PC-9 (cell line): ENCODE measurements around the gene AKT1. TPM values are rescaled to one million over a fixed set of nuclear protein-coding genes. Genes with fewer than 3 reads are reported as not detected.

Experiments
- BruUV-seq: library from RNA; stranded (reverse); fragments of 400-500 nt; replicated peaks from 2 replicates; lab custom pipeline; 2021; lab: Mats Ljungman, UMichigan
- CTCF ChIA-PET: fragments of 300-600 bp; sonication (Branson Sonifier 250); formaldehyde crosslinking; loops from one replicate; lab custom pipeline; 2022; ENCODE audit warnings: antibody characterized with exemption; lab: Charles Lee
- POLR2A ChIA-PET: fragments of 300-600 bp; sonication (Branson Sonifier 250); formaldehyde crosslinking; loops from one replicate; lab custom pipeline; 2022; ENCODE audit warnings: antibody characterized with exemption; ENCODE audit not compliant: unreplicated experiment; lab: Charles Lee
- DNase-seq, 2 experiments: peaks; one replicate each; pipeline versions ENCODE4 v3.0.0 to v3.0.0-alpha.2; 2015 to 2022; ENCODE audit warnings: mixed read lengths in 1 of 2
- H2AFZ ChIP-seq: fragments of 200-600 bp; sonication (generic); 2 replicates; pipeline ENCODE4 v1.8.1; 2017; ENCODE audit warnings: antibody characterized with exemption
- H3F3A ChIP-seq: fragments of 200-600 bp; sonication (generic); 2 replicates; pipeline ENCODE4 v1.8.1; 2017; ENCODE audit warnings: antibody characterized with exemption, mild to moderate bottlenecking, low read depth; ENCODE audit not compliant: insufficient read depth
- H3K27ac ChIP-seq: fragments of 200-600 bp; sonication (generic); 2 replicates; pipeline ENCODE4 v1.6.1; 2016; ENCODE audit warnings: mixed run types
- H3K27me3 ChIP-seq: fragments of 200-600 bp; sonication (generic); 2 replicates; pipeline ENCODE4 v1.6.1; 2016; ENCODE audit warnings: low read depth, mixed run types; ENCODE audit not compliant: insufficient read depth
- H3K36me3 ChIP-seq: fragments of 200-600 bp; sonication (generic); 2 replicates; pipeline ENCODE4 v1.6.1; 2016; ENCODE audit warnings: low read depth, mixed run types
- H3K4me1 ChIP-seq: fragments of 200-600 bp; sonication (generic); replicated peaks from 2 replicates; pipeline ENCODE4 v1.6.1; 2016; ENCODE audit warnings: mixed run types; ENCODE audit not compliant: insufficient read depth
- H3K4me2 ChIP-seq: fragments of 200-600 bp; sonication (generic); 2 replicates; pipeline ENCODE4 v1.6.1; 2017; ENCODE audit warnings: mixed run types
- H3K4me3 ChIP-seq: fragments of 200-600 bp; sonication (generic); 2 replicates; pipeline ENCODE4 v1.6.1; 2016; ENCODE audit warnings: mixed run types
- H3K79me2 ChIP-seq: fragments of 200-600 bp; sonication (generic); 2 replicates; pipeline ENCODE4 v1.6.1; 2017; ENCODE audit warnings: low read depth, mixed run types
- H3K9me2 ChIP-seq: fragments of 200-600 bp; sonication (generic); 2 replicates; pipeline ENCODE4 v1.8.1; 2017; ENCODE audit warnings: mild to moderate bottlenecking; ENCODE audit not compliant: insufficient read depth
- H3K9me3 ChIP-seq: fragments of 200-600 bp; sonication (generic); 2 replicates; pipeline ENCODE4 v1.8.1; 2016; ENCODE audit warnings: low read depth; ENCODE audit not compliant: insufficient read depth
- H4K20me1 ChIP-seq: fragments of 200-600 bp; sonication (generic); 2 replicates; pipeline ENCODE4 v1.8.1; 2017; ENCODE audit not compliant: insufficient read depth
- EZH2 ChIP-seq: fragments of 200-600 bp; sonication (generic); IDR thresholded peaks from 2 replicates; pipeline ENCODE4 v1.8.0; 2017; ENCODE audit warnings: antibody characterized with exemption, low read depth
- intact Hi-C: fragments of 100-400 bp; cut with micrococcal nuclease; formaldehyde crosslinking; loops from one replicate; pipeline ENCODE4 v1.10.0; 2022; ENCODE audit not compliant: unreplicated experiment
- total RNA-seq: library from RNA; stranded (reverse); gene quantifications from 2 replicates; pipeline ENCODE4 v1.2.3, GENCODE V29; 2021
- TF ChIP-seq, protein P1 (sequence below): fragments of 200-600 bp; sonication (generic); conservative IDR thresholded peaks from 2 replicates; pipeline ENCODE4 v1.6.1; 2017; ENCODE audit warnings: mixed run types, antibody characterized with exemption, mild to moderate bottlenecking, moderate library complexity

Gene AKT1
- total RNA-seq, 1 experiment from 2014 or later = 107 TPM

DNA sequence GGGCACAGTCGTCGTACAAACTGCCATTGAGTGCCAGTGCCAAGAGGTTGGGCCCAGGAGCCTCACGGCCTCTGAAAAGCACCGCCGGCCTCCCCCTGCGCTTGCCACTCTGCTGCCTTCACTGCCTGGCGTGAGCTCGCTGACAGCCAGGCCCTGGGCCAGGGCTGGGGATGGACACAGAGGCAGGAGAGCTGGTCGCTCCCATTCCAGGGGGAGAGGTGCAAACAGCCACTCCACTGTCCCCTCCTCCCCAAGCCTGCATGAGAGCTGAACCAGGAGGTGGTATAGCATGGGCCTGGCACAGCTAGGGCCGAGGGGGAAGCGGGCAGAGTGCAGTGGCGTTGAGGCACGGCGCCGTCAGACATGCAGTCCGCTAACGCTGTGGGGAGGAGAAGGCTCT is 66.9 kb downstream of the AKT1 start:
- Histone ChIP-seq H3K9me3 (no peaks in the 10 kb centered on the region), H3K27ac (no peak overlapping the region), H3K9me2 (no peaks in the 10 kb centered on the region), H4K20me1 (0 out of 2 replicates have a peak, but pooled peaks cover 2% of the 10 kb centered on the region), H2AFZ (no peak overlapping the region), H3K36me3 (no peaks in the 10 kb centered on the region), H3K27me3 (no peaks in the 10 kb centered on the region), H3F3A (no peaks in the 10 kb centered on the region), H3K4me1 (peaks cover 6% of the 10 kb centered on the region; the same call in 1 of the 2 replicates), H3K79me2 (no peaks in the 10 kb centered on the region), H3K4me3 (no peak overlapping the region), H3K4me2 (no peak overlapping the region)
- TF ChIP-seq, protein P1, sequence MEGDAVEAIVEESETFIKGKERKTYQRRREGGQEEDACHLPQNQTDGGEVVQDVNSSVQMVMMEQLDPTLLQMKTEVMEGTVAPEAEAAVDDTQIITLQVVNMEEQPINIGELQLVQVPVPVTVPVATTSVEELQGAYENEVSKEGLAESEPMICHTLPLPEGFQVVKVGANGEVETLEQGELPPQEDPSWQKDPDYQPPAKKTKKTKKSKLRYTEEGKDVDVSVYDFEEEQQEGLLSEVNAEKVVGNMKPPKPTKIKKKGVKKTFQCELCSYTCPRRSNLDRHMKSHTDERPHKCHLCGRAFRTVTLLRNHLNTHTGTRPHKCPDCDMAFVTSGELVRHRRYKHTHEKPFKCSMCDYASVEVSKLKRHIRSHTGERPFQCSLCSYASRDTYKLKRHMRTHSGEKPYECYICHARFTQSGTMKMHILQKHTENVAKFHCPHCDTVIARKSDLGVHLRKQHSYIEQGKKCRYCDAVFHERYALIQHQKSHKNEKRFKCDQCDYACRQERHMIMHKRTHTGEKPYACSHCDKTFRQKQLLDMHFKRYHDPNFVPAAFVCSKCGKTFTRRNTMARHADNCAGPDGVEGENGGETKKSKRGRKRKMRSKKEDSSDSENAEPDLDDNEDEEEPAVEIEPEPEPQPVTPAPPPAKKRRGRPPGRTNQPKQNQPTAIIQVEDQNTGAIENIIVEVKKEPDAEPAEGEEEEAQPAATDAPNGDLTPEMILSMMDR = no peak
- no peak for TF ChIP-seq EZH2
- DNase-seq = no peak
- intact Hi-C loops = no loop called here
- ChIA-PET CTCF (interaction anchor here (0.7 kb wide), 1 partner anchor 45 kb away, joined by 3 read pairs; no protein-coding TSS in a partner anchor), POLR2A (no interaction called here)
- no TSS peak for BruUV-seq

DNA sequence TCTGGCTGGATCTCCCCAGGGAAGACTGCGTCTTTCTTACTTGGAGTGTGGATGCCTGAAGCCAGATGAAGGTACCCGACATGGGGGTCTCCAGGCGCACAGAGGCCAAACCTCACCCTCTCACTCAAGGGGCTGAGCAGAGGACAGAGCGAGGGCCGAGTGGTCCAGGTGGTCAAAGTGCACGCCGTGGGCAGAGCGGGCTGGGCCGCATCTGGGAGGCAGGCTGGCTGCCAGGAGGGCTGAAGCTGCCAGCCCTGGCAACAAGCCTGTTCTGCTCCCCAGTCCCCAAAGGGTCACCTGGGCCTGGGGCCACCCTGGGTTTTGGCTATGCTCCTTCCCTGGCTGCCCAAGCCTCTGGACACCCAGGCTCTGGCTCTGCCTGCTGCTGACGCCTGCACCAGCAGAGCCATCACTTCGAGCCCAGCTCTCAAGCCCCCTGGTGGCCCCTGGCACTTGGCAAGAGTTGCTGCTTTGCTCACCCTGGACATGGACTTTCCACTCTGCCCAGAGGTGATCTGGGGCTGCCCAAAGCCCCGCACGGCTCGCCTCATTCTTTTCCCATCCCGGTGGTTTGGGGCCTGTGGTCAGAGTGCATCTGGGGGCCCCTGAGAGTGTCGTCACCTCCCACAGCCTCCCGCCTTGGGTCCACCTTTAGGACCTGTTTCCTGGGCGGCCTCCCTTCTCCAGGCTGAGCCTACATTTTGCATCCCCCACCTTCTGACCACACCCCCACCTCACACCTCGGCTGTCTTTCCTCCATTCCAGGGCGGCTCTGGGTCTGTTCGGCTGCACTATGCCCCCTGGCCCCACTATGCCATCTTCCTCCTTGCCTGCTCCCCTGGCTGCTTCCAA is 68.7 kb downstream of the AKT1 start:
- POLR2A ChIA-PET = no interaction called here

More for the DNA sequence above, 68.7 kb downstream of the AKT1 start:
- Histone ChIP-seq H3K4me1 (peaks cover 6% of the 10 kb centered on the region; the same call in 1 of the 2 replicates), H3K9me2 (no peaks in the 10 kb centered on the region), H3K9me3 (no peaks in the 10 kb centered on the region), H3K4me3 (no peak overlapping the region), H3K27me3 (no peaks in the 10 kb centered on the region), H3K36me3 (no peaks in the 10 kb centered on the region), H3K79me2 (no peaks in the 10 kb centered on the region), H3K4me2 (no peak overlapping the region), H4K20me1 (peaks cover 9% of the 10 kb centered on the region; the same call in 1 of the 2 replicates), H3K27ac (no peak overlapping the region), H2AFZ (no peak overlapping the region), H3F3A (peaks cover 6% of the 10 kb centered on the region; the same call in 1 of the 2 replicates)
- CTCF ChIA-PET = interaction anchor here (0.6 kb wide), 1 partner anchor 419 kb away, joined by 3 read pairs; no protein-coding TSS in a partner anchor
- no peak for DNase-seq
- TF ChIP-seq, protein P1 = no peak
- TF ChIP-seq EZH2 = no peak
- BruUV-seq = no TSS peak
- intact Hi-C loops = no loop called here
